H9 (cell line): ENCODE results near the gene LTBP2. TPM values are rescaled to one million over a fixed set of nuclear protein-coding genes. Genes with fewer than 3 reads are reported as not detected.

ENCODE experiments used
- DNase-seq: peaks from one replicate; pipeline ENCODE4 v3.0.0-alpha.2; 2017
- H2AFZ ChIP-seq: one replicate; pipeline ENCODE4 v1.6.1; 2013; ENCODE audit warnings: mild to moderate bottlenecking, low read length, control low read depth, moderate library complexity
- H2AK5ac ChIP-seq: 2 replicates; pipeline ENCODE4 v1.6.1; 2013; ENCODE audit warnings: low read length, control low read depth, mixed read lengths; ENCODE audit not compliant: insufficient read length
- H2BK120ac ChIP-seq: one replicate; pipeline ENCODE4 v1.6.1; 2013; ENCODE audit warnings: low read depth, mild to moderate bottlenecking, low read length, control low read depth, inconsistent platforms; ENCODE audit not compliant: poor library complexity, severe bottlenecking
- H2BK12ac ChIP-seq: 2 replicates; pipeline ENCODE4 v1.6.1; 2013; ENCODE audit warnings: low read length, control low read depth, mixed read lengths, low read depth; ENCODE audit not compliant: insufficient read length
- H2BK15ac ChIP-seq: 2 replicates; pipeline ENCODE4 v1.6.1; 2013; ENCODE audit warnings: low read depth, low read length, control low read depth
- H2BK20ac ChIP-seq: one replicate; pipeline ENCODE4 v1.6.1; 2013; ENCODE audit warnings: low read depth, mild to moderate bottlenecking, low read length, control low read depth, inconsistent platforms; ENCODE audit not compliant: poor library complexity, severe bottlenecking
- H2BK5ac ChIP-seq: 2 replicates; pipeline ENCODE4 v1.6.1; 2013; ENCODE audit warnings: low read length, control low read depth, mixed read lengths; ENCODE audit not compliant: insufficient read length
- H3K14ac ChIP-seq: 2 replicates; pipeline ENCODE4 v1.6.1; 2013; ENCODE audit warnings: low read length, control low read depth; ENCODE audit not compliant: insufficient read depth
- H3K18ac ChIP-seq: 2 replicates; pipeline ENCODE4 v1.6.1; 2013; ENCODE audit warnings: low read depth, mild to moderate bottlenecking, mixed read lengths, low read length, control low read depth; ENCODE audit not compliant: insufficient read length
- H3K23ac ChIP-seq: 2 replicates; pipeline ENCODE4 v1.6.1; 2013; ENCODE audit warnings: low read length, control low read depth, mixed read lengths, low read depth; ENCODE audit not compliant: insufficient read length
- H3K23me2 ChIP-seq: 2 replicates; pipeline ENCODE4 v1.6.1; 2013; ENCODE audit warnings: low read depth, mild to moderate bottlenecking, mixed read lengths, low read length, control low read depth; ENCODE audit not compliant: insufficient read length, poor library complexity, severe bottlenecking
- H3K27ac ChIP-seq: 2 replicates; pipeline ENCODE4 v1.5.1; 2013; ENCODE audit warnings: low read length, control low read depth, mixed read lengths, low read depth; ENCODE audit not compliant: insufficient read length
- H3K27me3 ChIP-seq: 2 replicates; pipeline ENCODE4 v1.6.1; 2013; ENCODE audit warnings: low read length, control low read depth, inconsistent platforms; ENCODE audit not compliant: insufficient read depth
- H3K4ac ChIP-seq: 2 replicates; pipeline ENCODE4 v1.6.1; 2013; ENCODE audit warnings: low read depth, mild to moderate bottlenecking, control low read depth, inconsistent platforms, low read length, moderate library complexity
- H3K4me1 ChIP-seq: 2 replicates; pipeline ENCODE4 v1.6.1; 2013; ENCODE audit warnings: low read length, control low read depth, inconsistent platforms; ENCODE audit not compliant: insufficient read depth
- H3K4me2 ChIP-seq: 2 replicates; pipeline ENCODE4 v1.6.1; 2013; ENCODE audit warnings: low read length, control low read depth, mixed read lengths; ENCODE audit not compliant: insufficient read length, insufficient read depth
- H3K56ac ChIP-seq: 2 replicates; pipeline ENCODE4 v1.6.1; 2013; ENCODE audit warnings: low read depth, mild to moderate bottlenecking, mixed read lengths, low read length, control low read depth; ENCODE audit not compliant: insufficient read length
- H3K79me1 ChIP-seq: 2 replicates; pipeline ENCODE4 v1.6.1; 2013; ENCODE audit warnings: low read depth, mild to moderate bottlenecking, moderate library complexity, low read length, control low read depth, inconsistent platforms; ENCODE audit not compliant: insufficient read depth, poor library complexity, severe bottlenecking
- H3K79me2 ChIP-seq: 2 replicates; pipeline ENCODE4 v1.6.1; 2013; ENCODE audit warnings: low read length, control low read depth, inconsistent platforms; ENCODE audit not compliant: insufficient read depth
- H3K9ac ChIP-seq: 2 replicates; pipeline ENCODE4 v1.6.1; 2013; ENCODE audit warnings: low read length, control low read depth, mixed read lengths; ENCODE audit not compliant: insufficient read length; ENCODE audit errors: extremely low read depth
- H3K9me3 ChIP-seq: one replicate; pipeline ENCODE4 v1.6.1; 2013; ENCODE audit warnings: low read depth, low read length, inconsistent platforms; ENCODE audit not compliant: control insufficient read depth
- H3T11ph ChIP-seq: one replicate; pipeline ENCODE4 v1.6.1; 2013; ENCODE audit warnings: mild to moderate bottlenecking, low read length, control low read depth, inconsistent platforms
- H4K20me1 ChIP-seq: one replicate; pipeline ENCODE4 v1.6.1; 2013; ENCODE audit not compliant: control insufficient read depth, insufficient read length, insufficient read depth
- H4K5ac ChIP-seq: 2 replicates; pipeline ENCODE4 v1.6.1; 2013; ENCODE audit warnings: low read depth, mild to moderate bottlenecking, mixed read lengths, low read length, control low read depth; ENCODE audit not compliant: insufficient read length
- H4K8ac ChIP-seq: replicated peaks from 2 replicates; pipeline ENCODE4 v1.6.1; 2013; ENCODE audit warnings: low read length, control low read depth, mixed read lengths, low read depth; ENCODE audit not compliant: insufficient read length
- H4K91ac ChIP-seq: 2 replicates; pipeline ENCODE4 v1.6.1; 2013; ENCODE audit warnings: low read depth, mild to moderate bottlenecking, moderate library complexity, mixed read lengths, low read length, control low read depth; ENCODE audit not compliant: insufficient read length
- H3K27ac Mint-ChIP-seq, 3 experiments: 2 replicates in 2 of 3; 3 replicates in 1 of 3; pipeline ENCODE4 v1.8.0; 2020 to 2021; ENCODE audit warnings: mixed read lengths in 3 of 3, mild to moderate bottlenecking in 1 of 3, moderate library complexity in 1 of 3
- H3K27me3 Mint-ChIP-seq: 2 replicates; pipeline ENCODE4 v1.8.0; 2021; ENCODE audit warnings: low read depth, mild to moderate bottlenecking, moderate library complexity, mixed read lengths
- H3K36me3 Mint-ChIP-seq, 3 experiments: 2 replicates in 2 of 3; 3 replicates in 1 of 3; pipeline ENCODE4 v1.8.0; 2020 to 2021; ENCODE audit warnings: low read depth in 3 of 3, mixed read lengths in 3 of 3; ENCODE audit not compliant: insufficient read depth in 1 of 3
- H3K4me1 Mint-ChIP-seq, 2 experiments: 2 replicates each; pipeline ENCODE4 v1.8.0; 2020; ENCODE audit warnings: mixed read lengths in 2 of 2
- H3K4me3 Mint-ChIP-seq, 2 experiments: 2 replicates in 1 of 2; 3 replicates in 1 of 2; pipeline ENCODE4 v1.8.0; 2020 to 2021; ENCODE audit warnings: mild to moderate bottlenecking in 2 of 2, mixed read lengths in 2 of 2, moderate library complexity in 1 of 2
- H3K9me3 Mint-ChIP-seq, 2 experiments: 2 replicates in 1 of 2; 3 replicates in 1 of 2; pipeline ENCODE4 v1.8.0; 2020; ENCODE audit warnings: mild to moderate bottlenecking in 2 of 2, mixed read lengths in 2 of 2, moderate library complexity in 1 of 2
- CTCF ChIP-seq: fragments of 200-600 bp; sonication (generic); conservative IDR thresholded peaks from 3 replicates; pipeline ENCODE4 v1.8.0; 2021; ENCODE audit warnings: antibody characterized with exemption, mild to moderate bottlenecking
- WGBS: extraction: QIAGEN DNeasy Blood & Tissue Kit; methylation state at CpG from one replicate; pipeline ENCODE4 v1.1.7; 2013; ENCODE audit warnings: missing lambda C conversion rate, low lambda C conversion rate, mixed read lengths; ENCODE audit not compliant: insufficient read length; ENCODE audit errors: extremely low coverage; 5-methylcytosine and 5-hydroxymethylcytosine counted together
- total RNA-seq: library from RNA; stranded (reverse); gene quantifications from 2 replicates; pipeline ENCODE4 v1.2.1, GENCODE V29; 2021

Gene LTBP2
- total RNA-seq, 1 experiment from 2014 or later, result 0.77 TPM

GRCh38 chr14:74604911-74605310 is 7.1 kb downstream of the LTBP2 start:
- Histone ChIP-seq H3K4ac (no peak overlapping the region), H3K56ac (no peak overlapping the region), H3K79me1 (no peaks in the 10 kb centered on the region), H2BK12ac (no peak overlapping the region), H3K27ac (no peak overlapping the region), H3K27me3 (peaks cover 7% of the 10 kb centered on the region; the same call in 1 of the 2 replicates), H3K4me2 (no peak overlapping the region), H2AK5ac (no peak overlapping the region), H4K5ac (no peak overlapping the region), H4K20me1 (no peaks in the 10 kb centered on the region), H4K8ac (no peak overlapping the region), H3K9ac (no peak overlapping the region), H3K23me2 (no peaks in the 10 kb centered on the region), H3T11ph (no peak overlapping the region), H2BK5ac (no peak overlapping the region), H2BK15ac (no peak overlapping the region), H3K14ac (no peak overlapping the region; the same call in 1 of the 2 replicates), H2BK20ac (no peak overlapping the region), H3K79me2 (no peaks in the 10 kb centered on the region), H3K9me3 (no peaks in the 10 kb centered on the region), H3K23ac (no peak overlapping the region), H2AFZ (no peak overlapping the region), H3K4me1 (no peaks in the 10 kb centered on the region), H2BK120ac (no peak overlapping the region), H4K91ac (no peak overlapping the region), H3K18ac (no peak overlapping the region)
- H3K36me3 Mint-ChIP-seq, result no peaks in the 10 kb centered on the region; a peak in 1 of 7 replicates
- peaks cover 18% of the 10 kb centered on the region for H3K27me3 Mint-ChIP-seq
- no peak overlapping the region; a peak in 1 of 7 replicates for H3K27ac Mint-ChIP-seq
- WGBS, result no CpG with 5 or more reads among the region's 8 CpGs
- no peak for TF ChIP-seq CTCF
- H3K4me3 Mint-ChIP-seq, result no peak overlapping the region
- no peak for DNase-seq
- peaks cover 0 to 6% of the 10 kb centered on the region in 2 experiments; a peak in 1 of 4 replicates for H3K4me1 Mint-ChIP-seq
- no peaks in the 10 kb centered on the region for H3K9me3 Mint-ChIP-seq
